Measurements from ENCODE around the gene TRMT61A.

The TRMT61A gene

GRCh38 chr14:103501041-103501870 lies 27.7 kb upstream of the TRMT61A start:
- TF ChIP-seq CTCF (IDR thresholded peaks at IDR 0.05) (no peak), ZFX (IDR thresholded peaks at IDR 0.05; ENCODE audit: borderline replicate concordance) (no peak)

GRCh38 chr14:103501921-103502669 lies 26.9 kb upstream of the TRMT61A start:
- H3K27ac ChIP-seq, result no peak overlapping the region
- TF ChIP-seq ZFX (IDR thresholded peaks at IDR 0.05; ENCODE audit: borderline replicate concordance) (no peak), CTCF (IDR thresholded peaks at IDR 0.05) (no peak)

More at GRCh38 chr14:103501041-103501870, 27.7 kb upstream of the TRMT61A start:
- no peak overlapping the region for H3K27ac ChIP-seq

GRCh38 chr14:103502877-103503276 lies 26.1 kb upstream of the TRMT61A start:
- H3K27ac ChIP-seq, result no peak overlapping the region
- TF ChIP-seq ZFX (IDR thresholded peaks at IDR 0.05; ENCODE audit: borderline replicate concordance) (no peak), CTCF (IDR thresholded peaks at IDR 0.05) (no peak)

GRCh38 chr14:103503296-103503695 lies 25.7 kb upstream of the TRMT61A start:
- TF ChIP-seq CTCF (IDR thresholded peaks at IDR 0.05), result no peak
- no peak for TF ChIP-seq ZFX (IDR thresholded peaks at IDR 0.05; ENCODE audit: borderline replicate concordance)
- H3K27ac ChIP-seq, result no peak overlapping the region

GRCh38 chr14:103504991-103505565 lies 23.9 kb upstream of the TRMT61A start:
- TF ChIP-seq CTCF (IDR thresholded peaks at IDR 0.05), result no peak
- no peak for TF ChIP-seq ZFX (IDR thresholded peaks at IDR 0.05; ENCODE audit: borderline replicate concordance)
- H3K27ac ChIP-seq, result no peak overlapping the region

- no peak for TF ChIP-seq CTCF (IDR thresholded peaks at IDR 0.05)
- TF ChIP-seq ZFX (IDR thresholded peaks at IDR 0.05; ENCODE audit: borderline replicate concordance), result no peak
- H3K27ac ChIP-seq, result no peak overlapping the region
Observed at GRCh38 chr14:103507751-103508150, 21.2 kb upstream of the TRMT61A start.
